ENCODE measurements around the gene SLC45A1.
A peak's percentile ranks its signal among the peaks of the same experiment; 100 is the strongest.

Gene SLC45A1

DNA sequence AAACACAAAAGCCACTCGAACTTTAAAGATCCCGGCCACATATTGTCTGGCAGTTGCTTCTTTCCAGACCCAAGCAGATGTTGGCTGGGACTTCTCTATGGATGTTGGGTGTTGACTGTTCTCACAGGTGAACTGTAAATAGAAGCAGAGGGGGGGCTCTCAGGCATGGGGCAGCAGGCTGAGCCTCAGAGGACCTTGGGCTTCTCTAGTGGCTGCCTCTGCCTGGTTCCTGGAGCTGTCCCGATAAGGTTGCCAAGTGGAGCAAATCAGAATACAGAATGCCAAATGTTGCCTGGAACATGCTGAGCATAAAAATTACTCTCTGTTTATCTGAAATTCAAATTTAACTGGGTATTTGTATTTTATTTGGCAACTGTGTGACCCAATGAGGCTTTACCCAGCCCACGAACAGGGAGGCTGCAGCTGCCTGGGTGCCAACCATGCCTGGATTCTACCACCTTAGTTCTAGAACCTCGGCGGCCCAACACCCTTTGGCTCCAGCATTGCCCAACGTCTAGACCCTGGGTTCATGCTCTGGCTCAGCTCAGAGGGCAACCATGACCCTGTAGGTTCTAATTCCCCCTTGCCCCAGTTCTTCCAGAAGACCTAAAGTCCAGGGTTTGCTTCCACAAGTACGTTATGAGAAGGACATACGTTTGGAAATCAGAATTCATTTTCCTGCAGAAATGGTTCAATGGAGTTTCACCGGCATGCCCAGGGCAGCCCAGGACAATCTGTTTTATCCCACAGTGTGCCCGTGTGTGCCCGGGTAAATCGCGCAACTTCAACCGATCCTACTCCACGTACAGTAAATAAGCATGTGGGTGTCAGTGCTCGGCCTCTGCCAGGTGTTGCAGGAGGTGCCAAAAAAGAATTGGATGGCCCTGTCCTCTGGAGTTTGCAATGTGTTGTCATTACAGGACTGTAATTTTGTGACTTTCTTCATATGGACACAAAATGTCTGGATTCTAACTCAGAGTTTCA lies 5.4 kb upstream of the SLC45A1 start:
- DNase-seq, result no peak

DNA sequence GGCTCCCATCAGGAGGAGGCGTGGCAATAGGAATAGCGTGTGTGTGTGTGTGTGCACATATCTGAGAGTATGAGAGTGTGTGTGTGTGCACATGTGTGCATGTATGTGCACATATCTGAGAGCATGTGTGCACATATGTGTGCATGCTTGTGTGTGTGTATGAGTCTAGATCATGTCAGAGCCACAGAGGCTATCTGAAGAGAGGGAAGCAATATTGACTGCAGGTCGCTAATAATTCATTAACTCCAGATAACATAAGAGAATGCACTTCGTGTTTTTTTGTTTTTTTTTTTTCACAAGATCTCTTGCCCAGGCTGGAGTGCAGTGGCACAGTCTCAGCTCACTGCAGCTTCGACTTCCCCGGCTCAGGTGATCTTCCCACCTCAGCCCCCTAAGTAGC lies 4.7 kb upstream of the SLC45A1 start:
- no peak for DNase-seq

DNA sequence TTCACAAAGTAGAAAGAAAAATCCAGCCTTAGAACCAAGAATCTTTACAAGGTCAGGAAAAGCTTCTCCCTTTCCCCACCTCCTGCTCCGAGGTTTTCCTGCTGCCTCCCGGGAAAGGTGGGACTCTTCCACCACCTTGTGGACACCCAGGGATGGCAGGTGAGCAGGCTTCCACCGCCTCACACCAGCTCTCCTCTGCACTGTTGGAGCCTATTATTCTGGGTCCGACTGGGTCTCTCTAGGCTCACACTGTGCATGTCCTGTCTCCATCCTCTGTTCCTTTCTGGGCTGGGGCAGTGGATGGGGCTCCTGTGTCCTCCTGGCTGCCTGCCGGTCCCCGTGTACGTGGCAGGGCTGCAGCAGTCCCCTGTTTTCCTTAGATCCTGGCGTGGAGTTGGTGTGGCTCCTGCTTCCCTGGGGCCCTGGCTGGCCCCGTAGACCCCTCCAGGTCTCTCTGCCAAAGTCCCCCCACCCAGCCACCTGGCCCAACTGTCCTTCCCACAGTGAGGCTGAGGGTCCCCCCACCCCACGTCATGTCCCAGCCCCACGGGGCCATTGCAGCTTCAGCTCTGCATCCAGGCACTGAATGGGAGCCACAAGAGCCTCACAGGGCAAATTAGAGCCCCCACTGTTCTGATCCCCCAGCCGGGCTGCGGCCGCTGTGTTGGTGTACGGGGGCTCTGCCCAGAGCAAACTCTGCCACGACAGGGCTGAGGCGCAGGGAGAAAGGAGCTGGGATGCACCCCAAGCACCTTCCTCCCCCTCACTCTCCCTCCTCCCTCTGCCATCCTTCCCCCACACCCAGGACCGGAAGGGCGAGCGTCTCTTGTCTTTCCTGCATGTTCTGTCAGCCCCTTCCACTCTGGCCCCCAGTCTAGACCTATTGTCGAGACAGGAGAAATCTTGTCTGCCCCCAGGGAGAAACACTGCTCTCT lies 3.3 kb upstream of the SLC45A1 start:
- DNase-seq, result peak; percentile 8 to 61 (median 33)

DNA sequence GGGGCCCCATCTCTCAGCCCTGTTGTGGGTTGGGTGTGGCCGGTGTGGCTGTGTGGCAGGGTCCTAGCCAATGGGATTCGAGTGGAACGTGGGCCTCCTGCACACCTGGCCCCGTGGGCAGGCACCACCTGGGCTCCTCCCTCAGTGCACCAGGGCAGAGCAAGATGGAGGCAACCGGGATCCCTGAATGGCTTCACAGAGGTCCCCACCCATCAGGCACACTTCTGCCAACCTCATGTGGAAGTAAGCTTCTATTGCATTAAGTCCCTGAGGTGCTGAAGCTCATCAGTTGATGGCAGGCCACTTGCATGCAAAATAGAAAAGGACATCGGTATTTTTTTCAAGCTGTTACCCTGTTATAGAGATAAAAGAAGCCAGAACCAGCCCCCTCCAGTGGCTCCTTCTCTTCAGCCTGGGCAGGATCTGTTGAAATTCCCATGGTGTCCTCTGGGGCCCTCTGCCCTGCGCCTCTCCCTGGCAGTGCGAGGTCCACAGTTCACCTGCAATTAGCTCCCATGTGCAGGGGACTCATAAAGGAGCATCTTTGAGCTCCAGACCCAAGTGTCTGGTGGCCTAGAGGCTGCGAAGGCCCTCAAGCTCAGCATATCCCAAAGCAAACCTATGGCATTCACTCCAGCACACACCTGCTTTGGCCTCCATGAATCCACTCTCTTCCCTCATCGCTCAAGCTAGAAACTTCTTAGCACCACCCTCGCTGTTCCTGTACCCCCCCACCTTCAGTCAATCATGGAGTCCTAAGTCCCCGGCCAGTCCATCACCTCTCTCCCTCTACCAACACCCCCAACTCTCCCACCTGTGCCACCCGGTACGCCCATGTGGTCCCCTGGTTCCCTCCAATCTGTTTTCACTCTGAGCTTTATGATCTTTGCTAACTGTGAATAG lies 2.1 kb upstream of the SLC45A1 start:
- no peak for DNase-seq

DNA sequence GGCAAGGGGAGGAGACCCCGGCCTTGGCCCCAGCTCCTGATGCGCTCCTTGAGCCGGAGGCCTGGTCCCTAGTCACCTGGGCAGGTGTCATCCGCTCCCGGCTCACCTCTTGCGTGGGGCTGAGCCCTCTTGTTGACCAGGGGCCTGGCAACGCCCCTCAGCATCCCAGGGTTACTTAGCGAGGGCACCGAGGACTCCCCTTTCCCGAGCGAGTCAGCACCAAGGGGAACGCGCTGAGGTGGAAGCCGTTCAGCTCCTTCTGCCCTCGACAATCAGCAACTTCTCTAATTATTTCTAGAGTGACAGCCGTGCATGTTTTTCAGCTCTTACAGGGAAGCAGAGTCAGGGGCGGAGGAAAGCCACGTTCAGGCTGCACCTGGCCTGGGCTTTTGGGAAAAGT lies 522 bp downstream of the SLC45A1 start:
- peak in 2 of 6 experiments; percentile 24 to 38 for DNase-seq

DNA sequence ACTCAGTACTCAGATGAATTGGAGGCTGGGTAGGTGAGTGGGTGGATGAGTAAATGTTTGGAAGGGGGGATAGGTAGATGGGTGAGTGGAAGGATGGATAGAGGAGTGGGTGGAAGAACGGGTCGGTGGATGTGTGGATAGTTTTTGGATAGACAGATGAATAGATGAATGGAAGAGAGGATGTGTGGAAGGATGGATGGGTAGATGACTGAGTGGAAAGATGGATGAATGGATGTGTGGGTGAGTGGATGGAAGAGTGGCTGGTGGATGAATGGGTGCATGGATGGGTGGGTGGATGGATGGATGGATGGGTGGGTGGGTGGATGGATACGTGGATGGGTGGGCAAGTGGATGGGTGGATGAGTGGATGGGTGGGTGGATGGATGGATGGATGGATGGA lies 3.7 kb downstream of the SLC45A1 start:
- no peak for DNase-seq

DNA sequence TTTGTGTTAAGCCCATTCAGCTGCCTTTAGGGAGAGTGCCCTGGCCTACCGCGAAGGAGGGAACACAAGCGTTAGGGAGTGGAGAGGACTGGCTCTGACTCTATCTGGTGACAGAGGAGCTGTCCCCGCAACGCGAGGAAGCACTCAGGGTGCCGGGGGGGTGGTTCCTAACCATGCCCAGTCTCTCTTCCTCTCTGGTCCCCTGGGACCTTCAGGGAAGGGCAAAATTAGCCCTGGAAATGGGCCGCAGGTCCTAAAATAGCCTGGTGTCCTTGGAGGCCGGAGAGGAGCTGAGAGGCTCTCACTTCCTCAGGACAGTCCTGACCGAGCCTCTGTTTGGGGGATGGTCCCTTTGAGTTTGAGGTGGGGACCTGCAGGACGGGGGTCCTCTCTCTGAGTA lies 5.8 kb downstream of the SLC45A1 start:
- DNase-seq, result no peak

DNA sequence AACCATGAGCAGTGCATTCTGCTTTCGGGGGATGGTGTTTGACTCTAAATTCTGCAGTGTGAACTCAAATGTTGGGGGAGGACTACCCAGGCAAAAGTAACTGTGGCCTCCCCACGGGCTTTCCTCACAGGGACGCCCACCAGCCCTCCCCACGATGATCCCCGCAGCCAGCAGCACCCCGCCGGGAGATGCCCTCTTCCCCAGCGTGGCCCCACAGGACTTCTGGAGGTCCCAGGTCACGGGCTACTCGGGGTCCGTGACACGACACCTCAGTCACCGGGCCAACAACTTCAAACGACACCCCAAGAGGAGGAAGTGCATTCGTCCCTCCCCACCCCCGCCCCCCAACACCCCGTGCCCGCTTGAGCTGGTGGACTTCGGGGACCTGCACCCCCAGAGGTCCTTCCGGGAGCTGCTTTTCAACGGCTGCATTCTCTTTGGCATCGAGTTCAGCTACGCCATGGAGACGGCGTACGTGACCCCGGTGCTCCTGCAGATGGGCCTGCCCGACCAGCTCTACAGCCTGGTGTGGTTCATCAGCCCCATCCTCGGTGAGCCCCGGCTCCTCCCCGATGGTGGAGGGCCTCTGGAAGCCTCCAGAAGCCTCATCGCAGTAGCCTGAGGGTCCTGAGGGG lies 6.4 kb downstream of the SLC45A1 start:
- no peak for DNase-seq

DNA sequence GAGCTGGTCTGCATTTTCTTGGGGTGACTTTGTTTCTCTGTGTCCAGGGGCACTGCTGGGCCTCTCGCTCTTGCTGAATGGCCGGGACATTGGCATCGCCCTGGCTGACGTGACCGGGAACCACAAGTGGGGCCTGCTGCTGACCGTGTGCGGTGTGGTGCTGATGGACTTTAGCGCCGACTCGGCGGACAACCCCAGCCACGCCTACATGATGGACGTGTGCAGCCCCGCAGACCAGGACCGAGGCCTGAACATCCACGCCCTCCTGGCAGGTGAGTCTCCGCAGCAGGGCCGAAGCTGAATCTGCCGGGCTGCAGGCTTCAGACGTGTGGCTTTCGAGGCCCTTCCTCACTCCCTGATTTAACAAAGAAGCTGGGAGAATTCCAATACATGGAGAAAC lies 7.9 kb downstream of the SLC45A1 start:
- no peak for DNase-seq

DNA sequence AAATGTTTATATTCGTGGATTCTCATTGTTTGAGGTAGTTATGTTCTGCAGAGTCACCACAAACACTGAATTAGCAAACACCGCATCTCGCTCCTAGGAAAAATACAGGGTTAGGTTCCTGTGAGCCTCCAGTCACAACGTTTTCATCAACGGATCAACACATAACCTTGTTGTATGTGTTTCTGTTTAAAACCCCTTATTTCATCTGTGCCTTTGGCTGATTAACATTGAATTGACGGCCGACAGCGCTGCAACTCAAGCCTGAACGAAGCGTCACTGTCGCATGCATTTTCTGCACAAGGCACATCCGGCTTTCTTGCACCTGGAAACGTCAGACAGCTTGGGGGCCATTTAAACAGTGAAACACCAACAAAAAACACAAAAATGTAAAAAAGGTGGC lies 8.4 kb downstream of the SLC45A1 start:
- no peak for DNase-seq

DNA sequence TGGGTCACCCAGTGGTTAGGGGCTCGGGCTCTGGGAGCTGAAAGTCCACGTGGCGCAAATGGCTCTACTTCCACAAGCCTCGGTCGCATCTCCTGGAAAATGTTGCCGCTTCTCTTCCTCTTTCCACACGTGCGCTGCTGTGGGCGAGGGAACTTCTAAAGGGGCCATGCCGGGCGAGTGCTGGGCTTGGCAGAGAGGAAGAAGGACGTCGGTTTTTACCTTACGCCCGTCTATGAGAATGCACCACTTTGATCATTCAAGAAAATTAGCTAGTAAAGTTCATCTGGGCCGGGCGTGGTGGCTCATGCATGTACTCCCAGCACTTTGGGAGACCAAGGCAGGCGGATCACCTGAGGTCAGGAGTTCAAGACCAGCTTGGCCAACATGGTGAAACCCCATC lies 10.4 kb downstream of the SLC45A1 start:
- DNase-seq, result no peak

DNA sequence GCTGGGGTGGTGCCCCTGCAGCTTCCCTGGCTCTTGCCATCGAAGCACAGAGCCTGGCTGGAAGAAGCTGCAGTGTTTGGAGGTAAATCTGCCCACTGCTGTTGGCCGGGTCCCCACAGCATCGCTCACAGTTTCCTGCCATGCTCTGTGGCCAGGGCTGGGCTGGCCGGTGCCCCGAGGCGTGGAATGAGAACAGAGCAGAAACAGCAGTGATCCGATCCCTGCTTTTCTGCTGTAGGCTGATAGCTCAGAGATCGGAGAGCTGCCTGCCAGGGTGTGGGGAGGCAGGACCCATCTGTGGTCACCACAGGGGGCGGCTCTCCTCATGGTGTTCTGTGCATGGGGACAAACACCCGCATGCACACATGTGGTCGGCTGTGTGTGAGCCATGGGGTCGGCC lies 11.5 kb downstream of the SLC45A1 start:
- DNase-seq, result no peak

DNA sequence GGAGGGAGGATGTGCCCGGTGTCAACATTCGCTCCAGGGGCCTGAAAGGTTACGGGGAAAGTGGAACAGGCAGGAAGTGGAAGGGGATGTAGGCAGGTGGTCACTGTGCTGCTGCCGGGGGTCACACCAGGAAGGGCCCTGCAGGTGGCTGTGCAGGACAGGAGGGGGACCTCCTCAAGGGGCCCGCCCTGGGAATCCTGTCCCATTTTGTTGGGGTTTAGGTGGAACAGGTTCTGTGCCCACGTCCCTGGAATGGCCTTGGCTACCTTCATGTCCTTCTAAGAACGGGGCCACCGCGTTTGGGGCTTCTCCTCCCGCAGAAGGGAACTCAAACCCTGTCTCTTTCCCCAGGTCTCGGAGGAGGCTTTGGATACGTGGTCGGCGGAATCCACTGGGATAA lies 11.9 kb downstream of the SLC45A1 start:
- DNase-seq, result no peak

DNA sequence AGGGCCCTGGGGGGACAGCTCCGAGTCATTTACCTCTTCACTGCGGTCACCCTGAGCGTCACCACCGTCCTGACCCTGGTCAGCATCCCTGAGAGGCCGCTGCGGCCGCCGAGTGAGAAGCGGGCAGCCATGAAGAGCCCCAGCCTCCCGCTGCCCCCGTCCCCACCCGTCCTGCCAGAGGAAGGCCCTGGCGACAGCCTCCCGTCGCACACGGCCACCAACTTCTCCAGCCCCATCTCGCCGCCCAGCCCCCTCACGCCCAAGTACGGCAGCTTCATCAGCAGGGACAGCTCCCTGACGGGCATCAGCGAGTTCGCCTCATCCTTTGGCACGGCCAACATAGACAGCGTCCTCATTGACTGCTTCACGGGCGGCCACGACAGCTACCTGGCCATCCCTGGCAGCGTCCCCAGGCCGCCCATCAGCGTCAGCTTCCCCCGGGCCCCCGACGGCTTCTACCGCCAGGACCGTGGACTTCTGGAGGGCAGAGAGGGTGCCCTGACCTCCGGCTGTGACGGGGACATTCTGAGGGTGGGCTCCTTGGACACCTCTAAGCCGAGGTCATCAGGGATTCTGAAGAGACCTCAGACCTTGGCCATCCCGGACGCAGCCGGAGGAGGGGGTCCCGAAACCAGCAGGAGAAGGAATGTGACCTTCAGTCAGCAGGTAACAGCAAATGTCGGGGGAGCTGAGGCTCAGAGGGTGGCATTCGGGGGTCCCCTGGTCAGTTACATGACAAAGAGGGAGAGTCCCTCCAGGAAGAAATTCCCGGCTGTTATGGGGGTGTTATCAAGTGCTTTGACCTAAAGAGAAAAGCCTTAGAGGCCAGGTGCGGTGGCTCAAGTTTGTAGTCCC lies 12.6 kb downstream of the SLC45A1 start:
- DNase-seq, result no peak

DNA sequence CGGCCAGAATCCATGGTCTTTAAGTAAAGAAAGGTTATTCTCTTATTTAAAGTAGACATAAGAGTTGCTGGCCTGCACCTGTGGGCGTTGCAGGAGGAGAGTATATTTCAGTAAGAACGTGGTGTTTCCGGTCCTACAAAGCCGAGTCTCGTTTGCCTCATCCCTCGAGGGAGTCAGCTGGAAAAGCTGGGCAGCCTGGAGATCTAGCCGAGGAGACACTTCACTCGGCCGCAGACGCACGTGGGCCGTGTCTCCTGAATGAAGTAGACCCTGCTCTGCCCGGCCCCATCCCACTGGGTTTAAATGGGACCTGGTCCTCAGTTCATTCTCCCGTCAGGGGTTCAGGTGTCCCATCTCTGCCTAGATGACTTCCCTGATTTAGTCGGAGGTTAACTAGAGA lies 14.9 kb downstream of the SLC45A1 start:
- no peak for DNase-seq

DNA sequence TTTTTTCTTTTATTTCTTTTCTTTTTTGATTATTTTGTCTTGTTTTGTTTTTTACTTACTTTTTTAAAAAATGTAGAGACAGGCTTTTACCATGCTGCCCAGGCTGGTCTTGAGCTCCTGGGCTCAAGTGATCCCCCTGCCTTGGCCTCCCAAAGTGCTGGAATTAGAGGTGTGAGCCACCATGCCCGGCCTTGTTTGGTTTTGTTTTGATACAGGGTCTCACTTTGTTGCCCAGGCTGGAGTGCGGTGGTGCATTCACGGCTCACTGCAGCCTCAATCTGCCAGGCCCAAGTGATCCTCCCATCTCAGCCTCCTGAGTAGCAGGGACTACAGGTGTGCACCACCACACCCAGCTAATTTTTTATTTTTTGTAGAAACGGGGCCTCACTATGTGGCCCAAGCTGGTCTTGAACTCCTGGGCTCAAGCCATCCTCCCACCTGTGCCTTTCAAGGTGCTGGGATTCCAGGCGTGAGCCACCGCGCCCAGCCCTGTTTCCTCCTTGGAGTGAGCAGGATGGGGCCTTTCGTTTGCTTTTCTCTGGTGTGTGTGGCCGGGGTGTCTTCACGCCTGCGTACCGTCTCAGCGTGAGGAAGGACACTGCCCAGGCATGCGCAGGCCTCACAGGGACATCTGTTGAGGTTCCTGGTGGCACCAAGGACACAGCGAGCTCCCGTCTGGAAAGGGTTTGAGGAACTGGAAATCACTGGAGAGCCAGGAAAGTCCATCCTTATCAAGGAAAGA lies 15.5 kb downstream of the SLC45A1 start:
- no peak for DNase-seq

DNA sequence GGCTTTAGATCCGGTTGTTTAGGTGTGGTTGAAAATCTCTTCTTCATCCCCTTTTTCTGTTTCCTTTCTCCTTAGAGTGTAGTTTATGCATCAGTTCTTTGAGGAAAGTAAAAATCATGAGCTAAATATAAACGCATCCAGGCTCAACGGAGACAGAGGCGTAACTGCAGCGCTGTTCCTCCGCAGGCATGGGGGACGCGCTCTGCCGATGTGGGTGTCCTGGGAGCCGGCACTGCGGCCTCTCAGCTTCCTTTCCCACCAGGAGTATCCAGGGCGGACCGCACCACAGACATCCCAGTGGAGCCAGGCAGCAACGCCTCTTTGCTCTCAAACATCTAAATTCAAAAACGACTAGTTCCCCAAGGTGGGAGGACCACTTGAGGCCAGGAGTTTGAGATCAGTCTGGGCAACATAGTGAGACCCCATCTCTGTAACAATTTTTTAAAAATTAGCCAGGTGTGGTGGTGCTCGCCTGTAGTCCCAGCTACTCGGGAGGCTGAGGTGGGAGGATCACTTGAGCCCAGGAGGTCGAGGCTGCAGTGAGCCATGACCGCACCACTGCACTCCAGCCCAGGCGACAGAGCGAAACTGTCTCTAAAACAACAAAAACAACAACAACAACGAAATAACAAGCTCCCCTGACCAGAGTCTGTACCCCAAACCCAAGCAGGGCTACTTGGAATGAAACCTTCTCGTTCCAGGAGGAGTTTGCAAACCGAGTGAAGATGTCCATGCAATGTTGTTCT lies 16.4 kb downstream of the SLC45A1 start:
- DNase-seq, result no peak

DNA sequence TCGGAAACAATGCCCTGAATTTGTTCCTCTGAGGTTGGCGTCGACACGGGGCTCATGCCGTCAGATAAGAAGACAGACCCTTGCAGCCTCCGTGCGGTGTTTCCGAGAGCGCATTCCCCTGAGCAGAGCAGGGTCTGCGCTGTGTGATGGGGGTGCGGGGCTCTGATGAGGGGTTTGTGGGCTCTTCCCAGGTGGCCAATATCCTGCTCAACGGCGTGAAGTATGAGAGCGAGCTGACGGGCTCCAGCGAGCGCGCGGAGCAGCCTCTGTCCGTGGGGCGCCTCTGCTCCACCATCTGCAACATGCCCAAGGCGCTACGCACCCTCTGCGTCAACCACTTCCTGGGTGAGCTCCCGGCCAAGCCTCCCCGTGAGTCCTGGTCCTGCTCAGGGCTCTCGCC lies 17.3 kb downstream of the SLC45A1 start:
- no peak for DNase-seq

DNA sequence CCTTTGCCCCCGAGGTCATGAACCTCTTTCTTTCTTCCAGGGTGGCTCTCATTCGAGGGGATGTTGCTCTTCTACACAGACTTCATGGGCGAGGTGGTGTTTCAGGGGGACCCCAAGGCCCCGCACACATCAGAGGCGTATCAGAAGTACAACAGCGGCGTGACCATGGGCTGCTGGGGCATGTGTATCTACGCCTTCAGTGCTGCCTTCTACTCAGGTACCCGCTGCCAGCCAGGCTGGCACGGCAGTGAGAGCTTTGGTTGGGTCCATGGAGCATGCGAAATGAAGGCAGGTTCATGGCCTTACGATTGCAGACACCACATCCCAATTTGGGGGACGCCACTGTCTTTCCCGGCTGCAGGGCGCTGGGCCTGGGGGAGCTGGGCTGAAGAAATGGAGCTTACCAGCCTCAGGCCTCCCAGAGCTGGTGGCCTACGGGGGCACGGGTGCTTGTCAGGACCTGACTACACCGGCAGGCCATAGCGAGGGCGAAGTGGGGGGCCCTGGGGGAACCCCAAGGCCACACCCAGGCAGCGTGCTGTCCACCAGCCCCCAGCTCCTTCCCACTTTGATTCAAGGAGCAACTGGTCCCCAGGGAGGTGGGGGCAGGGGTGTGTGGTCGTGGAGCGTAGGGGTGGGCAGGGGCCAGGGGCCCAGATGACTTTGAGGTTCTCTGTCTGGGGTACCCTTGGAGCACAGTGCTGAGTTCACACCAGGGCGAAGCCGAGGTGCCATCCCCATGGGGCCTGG lies 20.0 kb downstream of the SLC45A1 start:
- no peak for DNase-seq

All from stimulated activated naive CD4-positive, alpha-beta T cell (primary cell).